ENCODE measurements around the gene TTC4.
A peak's percentile ranks its signal among the peaks of the same experiment; 100 is the strongest.
"Not testable (repeated sequence)": the region's sequence is repeated elsewhere in the genome, so short reads cannot be mapped to it uniquely, and the experiment has no call there.

Gene TTC4

DNA sequence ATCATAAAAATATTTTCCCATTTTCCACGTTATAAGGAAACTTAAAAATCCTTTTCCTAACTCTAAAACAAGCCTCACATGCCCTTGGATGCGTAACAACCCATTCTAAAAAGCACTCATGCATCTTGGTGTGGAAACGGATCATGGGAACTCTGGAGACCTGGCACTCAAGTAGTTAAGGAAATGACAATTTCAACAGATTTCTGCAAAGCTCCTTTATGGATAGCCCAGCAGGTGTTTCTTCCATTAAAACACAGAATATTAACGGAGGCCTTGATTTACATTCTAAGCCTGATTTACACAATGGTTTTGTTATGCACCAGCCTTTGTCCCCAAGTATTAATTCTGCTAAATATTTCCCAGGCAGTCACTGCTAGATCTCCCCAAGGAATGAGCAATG, 35.8 kb downstream of the TTC4 start:
- no peak for DNase-seq

DNA sequence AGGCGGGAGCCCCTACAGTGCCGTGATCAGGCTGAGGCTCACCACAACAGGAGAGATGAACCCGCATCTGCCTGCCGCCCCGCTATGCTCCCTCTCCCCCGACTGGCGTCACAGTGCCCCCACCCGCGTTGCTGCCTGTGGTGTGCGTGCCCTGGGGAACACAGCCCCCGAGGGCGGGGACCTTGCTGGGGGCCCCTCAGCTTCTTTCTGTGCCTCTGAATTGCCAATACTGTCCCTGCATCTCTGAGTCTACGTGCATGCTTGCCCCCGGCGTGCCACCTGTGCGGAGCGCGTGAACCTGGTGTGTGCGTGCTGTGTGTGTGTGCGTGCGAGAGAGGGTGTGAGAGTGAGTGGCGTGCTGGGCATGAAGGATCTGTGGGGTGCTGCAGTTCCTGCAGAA, 38.4 kb downstream of the TTC4 start:
- no peak for DNase-seq

DNA sequence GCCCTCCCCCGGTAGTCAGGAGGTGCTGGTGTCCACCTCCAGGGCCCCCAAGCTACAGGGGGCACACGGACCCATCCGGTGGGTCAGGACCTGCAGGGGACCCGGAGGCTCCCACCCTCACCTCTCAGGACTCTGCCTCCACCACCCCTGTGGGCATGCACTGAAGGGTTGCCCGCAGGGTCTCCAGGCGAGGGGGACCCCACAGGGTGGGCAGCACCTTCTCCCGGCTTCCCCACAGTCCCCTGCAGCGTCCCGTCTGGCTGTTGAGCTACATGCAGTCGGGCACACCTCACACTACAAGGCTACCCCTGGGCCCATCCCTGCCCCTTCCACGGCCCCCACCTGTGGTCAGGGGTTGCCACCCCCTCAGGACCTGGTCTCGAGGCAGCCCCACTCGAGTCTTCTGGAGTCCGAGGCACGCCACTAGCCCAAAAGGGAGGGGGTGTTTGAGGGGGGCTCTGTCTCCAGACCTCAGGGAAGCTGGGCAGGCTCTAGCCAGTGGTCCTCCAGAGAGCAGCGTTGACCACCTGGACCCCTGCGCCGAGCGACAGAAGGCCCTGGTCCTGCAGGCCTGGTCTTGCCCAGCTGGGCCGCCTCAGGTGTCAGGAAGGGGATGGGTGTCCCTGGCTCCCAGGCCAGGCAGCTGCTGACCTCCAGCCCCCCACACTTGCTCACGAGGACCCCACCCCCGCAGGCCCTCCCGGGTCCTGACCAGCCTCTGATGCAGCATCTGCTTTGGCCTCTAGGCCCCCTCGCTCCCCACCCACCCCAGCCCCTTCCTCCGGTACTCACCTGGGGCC, 39.0 kb downstream of the TTC4 start:
- DNase-seq: no peak

GRCh38 chr1:54757833-54758232, 42.2 kb downstream of the TTC4 start:
- no peak for DNase-seq

- no peak for DNase-seq
These were observed 43.2 kb downstream of the TTC4 start for GRCh38 chr1:54758678-54759348.

- DNase-seq: no peak
These were observed 48.1 kb downstream of the TTC4 start for GRCh38 chr1:54763816-54764132.

GRCh38 chr1:54764133-54764921, 48.7 kb downstream of the TTC4 start, which contains the start of gene PARS2:
TSS of gene PARS2 (minus strand) at chr1:54764523. CDS start at chr1:54759161, 5,362 bp downstream.
- DNase-seq: peak; percentile 98 to 99

DNA sequence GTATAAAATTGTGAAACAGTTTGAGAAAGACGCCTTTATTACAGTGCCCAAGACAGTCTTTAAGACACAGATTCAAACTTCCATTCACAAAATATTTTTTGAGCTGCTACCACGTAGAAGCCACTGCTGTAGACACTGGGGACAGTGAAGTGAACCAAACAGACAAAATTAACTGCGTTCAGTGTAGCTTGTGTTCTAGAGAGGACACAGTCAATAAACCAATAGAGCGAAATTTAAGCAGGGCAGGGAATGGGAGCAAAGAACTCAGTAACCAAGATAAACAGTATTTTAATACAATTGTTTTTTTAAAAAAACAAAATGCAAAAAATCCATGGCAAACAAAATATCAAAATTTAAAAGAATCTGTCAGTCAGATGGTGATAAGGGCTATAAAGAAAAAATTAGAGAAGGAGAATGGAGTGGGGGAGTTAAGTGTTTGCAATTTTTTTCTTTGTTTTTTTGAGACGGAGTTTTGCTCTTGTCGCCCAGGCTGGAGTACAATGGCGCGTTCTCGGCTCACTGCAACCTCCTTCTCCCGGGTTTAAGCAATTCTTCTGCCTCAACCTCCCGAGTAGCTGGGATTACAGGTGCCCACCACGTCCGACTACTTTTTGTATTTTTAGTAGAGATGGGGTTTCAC, 49.4 kb downstream of the TTC4 start:
- DNase-seq: no peak

DNA sequence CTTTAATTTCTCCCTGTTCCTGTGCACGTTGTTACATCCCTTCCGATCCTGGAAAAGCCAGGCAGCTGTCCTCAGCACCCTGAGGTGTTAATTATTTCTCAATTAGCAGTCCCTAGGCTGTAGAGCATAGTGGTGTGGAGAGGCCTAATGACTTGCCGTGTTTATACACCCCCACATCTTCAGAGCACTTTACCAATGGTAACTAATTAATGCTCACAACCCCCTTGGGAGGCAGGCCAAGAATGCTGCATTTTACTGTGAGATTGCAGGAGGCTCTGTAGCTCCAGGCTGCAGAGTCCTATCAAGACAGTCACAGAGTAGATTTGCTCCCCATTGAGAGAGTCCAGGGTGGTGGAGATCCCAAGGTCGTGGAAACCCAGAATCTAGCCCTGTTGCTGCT, 51.1 kb downstream of the TTC4 start:
- DNase-seq: no peak

DNA sequence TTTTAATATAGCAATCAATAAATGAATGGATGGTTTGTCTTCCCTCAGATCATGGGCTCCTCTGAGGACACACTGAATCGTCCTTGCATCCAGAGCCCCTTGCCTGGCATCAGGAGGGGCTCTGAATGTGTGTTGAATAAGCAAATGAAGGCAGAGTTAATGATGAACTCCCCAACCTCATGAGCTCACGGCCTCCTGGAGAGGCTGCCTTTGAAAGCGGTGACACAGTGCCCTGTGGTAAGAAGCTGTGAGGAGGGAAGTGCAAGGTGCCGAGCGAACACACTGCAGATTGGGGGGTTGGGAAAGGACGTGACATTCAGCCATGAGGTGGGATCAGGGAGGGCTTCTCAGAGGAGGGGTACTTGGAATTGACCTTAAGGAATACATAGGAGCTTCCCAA, 51.9 kb downstream of the TTC4 start:
- DNase-seq: no peak

DNA sequence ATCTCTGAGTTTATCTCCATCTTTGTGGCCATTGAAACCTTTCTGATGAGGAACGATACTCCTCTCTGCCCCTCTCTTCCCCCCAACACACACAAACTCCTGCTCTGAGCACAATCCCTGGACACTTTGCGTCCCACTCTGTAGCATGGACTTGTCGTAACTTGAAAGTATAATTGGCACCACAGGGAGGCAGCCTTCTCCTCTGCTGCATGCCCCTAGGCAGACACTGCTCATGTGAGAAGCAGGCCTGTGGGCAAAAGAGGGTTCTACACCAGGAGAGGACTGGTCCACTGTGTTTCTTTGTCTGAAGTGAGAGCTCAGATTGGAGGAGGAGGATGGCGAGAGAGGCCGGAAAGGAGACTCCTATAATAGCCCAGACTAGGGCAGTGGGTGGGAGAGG, 52.4 kb downstream of the TTC4 start:
- DNase-seq: peak in 1 of 2 experiments; percentile 4

GRCh38 chr1:54772951-54773350, 57.3 kb downstream of the TTC4 start:
- no peak for DNase-seq

DNA sequence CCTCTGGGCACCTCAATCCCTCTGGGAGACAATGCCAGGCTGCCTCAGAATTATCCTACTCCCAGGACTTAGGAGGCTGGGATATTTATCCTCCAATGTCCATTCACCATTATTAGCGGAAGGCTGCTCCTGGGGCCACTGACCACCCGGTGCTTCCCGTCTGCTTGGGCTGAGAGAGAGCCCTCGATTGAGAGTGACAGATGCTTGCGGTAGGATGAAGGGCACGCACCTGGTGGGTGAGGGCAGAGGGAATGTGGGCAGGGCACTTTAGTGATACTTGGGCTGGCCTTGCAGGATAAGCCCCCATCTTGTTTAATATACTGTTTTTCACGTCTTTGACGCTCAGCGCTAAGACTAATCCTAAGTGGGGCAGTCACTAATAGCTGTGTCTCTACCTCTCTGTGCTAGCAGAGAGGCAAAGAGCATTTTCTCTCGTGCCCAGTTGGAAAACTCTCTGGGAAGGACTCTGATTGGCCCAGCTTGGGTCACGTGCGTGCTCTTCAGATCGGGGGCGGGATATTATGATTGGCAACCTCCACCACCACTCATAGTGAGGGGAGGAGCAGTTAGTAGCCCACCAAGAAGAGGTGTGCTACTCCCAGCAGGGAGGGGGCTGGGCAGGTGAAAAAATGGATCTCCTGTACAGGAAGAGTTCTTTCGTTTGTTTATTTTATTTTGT, 59.3 kb downstream of the TTC4 start:
- DNase-seq: peak; percentile 28 to 35

DNA sequence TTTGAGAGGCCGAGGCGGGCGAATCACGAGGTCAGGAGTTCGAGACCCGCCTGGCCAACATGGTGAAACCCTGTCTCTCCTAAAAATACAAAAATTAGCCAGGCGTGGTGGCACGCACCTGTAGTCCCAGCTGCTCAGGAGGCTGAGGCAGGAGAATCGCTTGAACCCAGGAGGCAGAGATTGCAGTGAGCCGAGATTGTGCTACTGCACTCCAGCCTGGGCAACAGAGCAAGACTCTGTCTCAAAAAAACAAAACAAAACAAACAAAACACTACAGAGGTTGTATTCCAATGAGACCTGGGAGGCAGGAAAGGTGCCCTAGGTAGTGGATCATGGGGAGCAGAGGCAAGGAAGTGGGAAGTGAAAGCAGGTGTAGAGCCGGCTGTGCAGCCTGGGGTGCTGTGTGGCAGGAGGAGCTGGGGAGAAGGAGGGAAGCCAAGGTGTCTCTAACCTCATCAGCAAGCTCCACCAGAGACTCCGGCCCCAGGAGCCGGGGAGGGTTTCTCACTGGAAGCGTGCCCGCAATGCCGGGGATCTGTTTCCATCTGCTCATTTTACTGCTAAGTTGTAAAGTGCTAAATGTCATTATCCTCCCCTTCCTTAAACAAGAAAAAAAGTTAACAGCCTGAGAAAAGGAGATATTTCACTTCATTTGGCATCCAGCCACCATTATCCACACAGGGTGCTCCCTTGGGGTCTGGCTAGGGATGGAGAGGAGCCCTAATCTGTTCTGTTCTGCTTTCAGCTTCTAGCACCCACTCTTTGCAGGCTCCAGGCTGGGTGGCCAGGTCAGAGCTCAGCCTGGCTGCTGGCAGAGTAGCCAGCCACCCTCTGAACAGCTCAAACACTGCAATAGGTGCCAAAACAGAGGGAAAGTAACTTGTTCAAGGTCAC, 60.4 kb downstream of the TTC4 start:
- DNase-seq: not testable (repeated sequence)

- DNase-seq: no peak
These were observed 61.4 kb downstream of the TTC4 start for GRCh38 chr1:54777011-54777410.

DNA sequence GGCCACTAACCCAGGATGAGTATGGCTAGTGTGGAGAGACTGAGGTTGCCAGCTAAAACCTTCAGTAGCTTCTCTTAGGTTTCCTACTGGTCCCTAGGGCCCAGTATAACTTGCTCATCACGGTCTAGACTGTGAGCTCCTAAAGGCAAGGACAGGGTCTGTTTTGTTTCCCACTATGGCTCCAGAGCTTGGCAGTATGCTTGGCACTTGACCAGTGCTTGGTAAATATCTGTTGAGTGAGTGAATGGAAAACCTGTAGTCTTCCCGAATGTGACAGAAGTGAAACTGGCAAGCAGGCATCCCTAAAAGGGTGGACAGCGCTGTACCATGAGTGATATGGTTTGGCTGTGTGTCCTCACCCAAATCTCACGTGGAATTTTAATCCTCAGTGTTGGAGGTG, 61.8 kb downstream of the TTC4 start:
- DNase-seq: no peak

- DNase-seq: no peak
These were observed 65.5 kb downstream of the TTC4 start for GRCh38 chr1:54781023-54781723.

DNA sequence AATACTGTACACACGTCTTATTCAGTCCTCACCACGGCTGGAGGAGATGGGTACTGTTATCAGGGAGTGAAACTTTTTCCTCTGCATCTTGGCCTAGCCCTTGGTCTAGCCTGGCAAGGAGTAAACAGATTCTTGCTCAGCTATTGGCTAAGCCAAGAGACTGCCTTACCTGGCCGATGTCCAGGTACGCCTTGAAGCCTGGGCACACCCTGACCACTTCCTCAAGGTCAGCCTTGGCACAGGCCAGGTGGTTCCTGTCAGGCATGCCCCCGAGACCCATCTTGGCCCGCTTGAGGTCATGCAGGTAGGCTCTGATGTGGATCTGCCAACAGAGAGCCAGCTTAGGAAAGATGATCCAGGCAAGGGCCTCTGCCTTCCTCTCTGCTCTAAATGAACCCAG, 66.5 kb downstream of the TTC4 start:
- DNase-seq: no peak

GRCh38 chr1:54782588-54782987, 66.9 kb downstream of the TTC4 start:
- no peak for DNase-seq

GRCh38 chr1:54784066-54784465, 68.4 kb downstream of the TTC4 start:
- no peak for DNase-seq

GRCh38 chr1:54786778-54787177, 71.1 kb downstream of the TTC4 start:
- DNase-seq: no peak

Data from SHP77 (cell line).